ENCODE measurements around the gene LRPAP1.

DNA sequence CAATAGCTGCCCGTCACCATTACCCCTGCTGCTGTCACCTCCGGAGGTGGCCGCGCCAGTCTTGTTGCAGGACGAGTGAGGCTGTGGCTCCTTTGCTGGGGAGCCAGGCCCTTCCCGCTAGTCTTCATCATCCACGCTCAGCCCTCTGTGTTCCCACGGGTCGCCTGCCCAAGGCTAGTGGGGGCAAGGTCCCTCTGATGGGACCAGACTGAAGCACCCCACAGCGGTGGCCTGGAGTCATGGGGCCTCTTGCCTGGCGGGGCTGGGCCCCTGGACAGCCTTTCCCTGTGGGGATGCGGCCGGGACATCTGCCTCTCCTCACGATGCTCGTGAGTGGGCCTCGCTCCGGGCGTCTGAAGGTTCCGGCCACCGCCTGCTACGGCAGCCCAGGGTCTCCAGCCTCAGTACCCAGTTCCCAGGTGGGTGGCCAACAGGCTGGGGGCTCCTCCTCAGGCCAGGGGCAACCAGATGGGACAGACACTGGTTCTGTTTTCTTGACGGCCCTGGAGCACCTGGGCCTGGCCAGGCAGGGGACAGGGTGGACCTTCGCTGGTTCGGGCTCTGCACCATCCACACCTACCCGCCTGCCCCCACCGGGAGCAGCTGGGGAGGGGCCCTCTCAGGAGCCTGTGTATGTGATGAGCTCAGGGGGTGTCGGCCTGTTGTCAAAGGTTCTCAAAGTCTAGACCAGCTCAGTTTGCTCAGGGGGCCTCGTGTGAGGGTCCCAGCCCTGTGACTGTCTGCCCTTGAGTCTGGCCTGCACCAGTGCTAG is 36.8 kb downstream of the LRPAP1 start:
- TF ChIP-seq POLR2A (IDR thresholded peaks at IDR 0.05; ENCODE audit: low read length) (no peak), GATA1 (IDR thresholded peaks at IDR 0.05; ENCODE audit: low read depth, low read length) (no peak)
